GM19351 (cell line): Measurements from ENCODE around the gene RO60.

Experiments
- ATAC-seq: cut with Tn5 transposase; IDR thresholded peaks from one replicate; pipeline ENCODE4 v1.9.1; 2021; ENCODE audit warnings: mild to moderate bottlenecking, moderate library complexity; ENCODE audit not compliant: unreplicated experiment

RO60 gene

GRCh38 chr1:193060406-193060805, 994 bp downstream of the RO60 start:
- ATAC-seq: no peak

- no peak for ATAC-seq
These were observed 1.5 kb downstream of the RO60 start for GRCh38 chr1:193060938-193061337.

GRCh38 chr1:193062698-193063463, 3.5 kb downstream of the RO60 start:
- ATAC-seq: no peak

DNA sequence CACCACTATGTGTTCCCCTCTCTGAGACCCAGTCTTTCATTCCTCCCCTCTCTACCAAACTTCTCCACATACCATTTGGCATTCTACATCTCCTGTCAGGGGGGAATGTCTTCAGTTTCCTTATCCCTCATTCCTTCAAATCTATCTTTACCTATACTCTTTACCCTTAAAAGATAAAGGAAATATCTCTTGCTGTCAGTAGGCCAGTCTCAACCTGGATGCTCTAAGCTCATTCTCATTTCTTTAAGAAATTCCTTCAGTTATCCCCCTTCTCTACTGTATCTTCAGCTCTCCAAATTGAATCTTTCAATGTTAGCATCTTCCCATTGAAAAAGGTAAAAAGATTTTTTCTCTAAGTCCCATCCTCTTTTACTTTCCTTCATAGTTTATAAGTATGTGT, 6.5 kb downstream of the RO60 start:
- no peak for ATAC-seq

- no peak for ATAC-seq
These were observed 7.2 kb downstream of the RO60 start for GRCh38 chr1:193066606-193067005.

GRCh38 chr1:193068013-193068412, 8.6 kb downstream of the RO60 start:
- no peak for ATAC-seq

- ATAC-seq: no peak
These were observed 10.5 kb downstream of the RO60 start for GRCh38 chr1:193069748-193070385.

DNA sequence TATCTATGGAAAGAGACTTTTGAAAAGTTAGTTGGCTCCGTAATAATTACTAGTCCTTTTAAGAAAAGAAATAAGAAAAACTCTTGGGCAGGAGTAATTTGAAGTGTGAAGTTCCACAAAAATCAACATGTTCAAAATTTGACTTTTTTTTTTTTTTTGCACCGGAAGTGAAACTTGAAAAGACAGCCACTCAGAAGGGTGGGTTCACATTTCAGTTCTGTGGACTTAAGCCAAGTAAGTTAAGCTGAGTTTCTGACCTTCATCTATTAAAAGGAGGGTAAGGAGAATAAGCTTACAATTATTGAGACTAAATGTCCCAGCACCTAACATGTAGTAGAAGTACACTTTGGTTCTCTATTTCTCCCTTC, 11.0 kb downstream of the RO60 start:
- ATAC-seq: peak; percentile 38

DNA sequence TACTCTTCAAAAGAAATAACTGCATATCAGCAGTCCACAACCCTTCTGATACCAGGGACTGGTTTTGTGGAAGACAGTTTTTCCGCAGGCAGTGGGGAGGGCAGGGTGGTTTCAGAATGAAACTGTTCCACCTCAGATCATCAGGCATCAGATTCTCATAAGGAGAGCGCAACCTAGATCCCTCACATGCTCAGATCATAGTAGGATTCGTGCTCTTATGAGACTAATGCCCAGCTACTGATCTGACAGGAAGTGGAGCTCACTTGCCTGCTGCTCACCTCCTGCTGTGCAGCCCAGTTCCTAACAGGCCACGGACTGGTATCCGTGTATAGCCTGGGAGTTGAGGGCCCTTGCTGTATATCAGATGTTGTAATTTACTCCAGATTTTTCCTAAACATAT, 11.5 kb downstream of the RO60 start:
- no peak for ATAC-seq

GRCh38 chr1:193077991-193078390, 18.6 kb downstream of the RO60 start:
- no peak for ATAC-seq

GRCh38 chr1:193079187-193079586, 19.8 kb downstream of the RO60 start:
- no peak for ATAC-seq

DNA sequence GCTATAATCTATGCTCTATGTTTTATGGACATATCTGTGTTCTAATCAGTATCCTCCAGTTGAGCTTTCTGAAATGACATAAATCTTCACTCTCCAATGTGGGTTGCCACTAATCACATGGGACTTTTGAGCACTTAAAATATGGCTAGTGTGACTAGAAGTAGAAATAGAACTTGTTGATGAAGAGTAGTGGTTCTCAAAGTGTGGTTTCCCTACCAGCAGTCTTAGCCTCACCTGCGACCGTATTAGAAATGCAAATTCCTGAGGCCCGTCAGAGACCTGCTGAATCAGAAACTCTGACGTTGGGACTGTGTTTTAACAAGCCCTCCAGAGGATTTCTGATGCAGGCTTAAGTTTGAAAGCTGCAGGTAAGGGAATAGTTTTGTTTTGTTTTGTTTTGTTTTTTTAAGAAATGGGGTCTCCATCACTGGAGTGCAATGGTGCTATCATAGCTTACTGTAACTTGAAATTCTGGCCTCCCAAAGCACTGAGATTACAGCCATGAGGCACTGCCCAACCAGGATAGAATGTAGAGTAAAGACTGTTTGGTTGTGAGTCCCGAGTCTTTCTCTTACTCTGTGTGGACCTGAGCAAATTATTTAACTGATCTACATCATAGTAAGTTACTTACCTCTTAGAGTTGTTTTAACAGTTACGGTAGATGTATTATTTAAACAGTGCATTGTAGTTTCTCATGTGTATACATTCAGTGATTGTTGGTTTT, 24.1 kb downstream of the RO60 start:
- ATAC-seq: peak; percentile 99

GRCh38 chr1:193085263-193085662, 25.9 kb downstream of the RO60 start:
- no peak for ATAC-seq

DNA sequence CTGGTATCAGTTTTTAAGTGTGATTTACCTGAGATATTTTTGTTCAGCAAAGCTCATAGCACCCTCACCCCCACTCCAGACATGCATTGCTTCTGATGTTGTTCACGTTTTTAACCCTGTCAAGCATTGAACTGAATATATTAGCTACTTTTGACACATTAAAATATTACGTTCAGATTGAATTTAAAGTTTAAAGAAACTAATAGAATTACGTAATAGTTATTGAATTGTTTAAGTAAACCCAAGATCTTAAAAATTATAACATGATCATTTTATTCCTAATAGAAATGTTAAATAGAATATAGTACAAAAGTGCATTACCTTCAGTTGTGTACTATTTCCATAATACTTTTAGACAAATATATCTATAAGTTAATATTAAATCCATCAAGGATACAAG, 26.9 kb downstream of the RO60 start:
- ATAC-seq: no peak

DNA sequence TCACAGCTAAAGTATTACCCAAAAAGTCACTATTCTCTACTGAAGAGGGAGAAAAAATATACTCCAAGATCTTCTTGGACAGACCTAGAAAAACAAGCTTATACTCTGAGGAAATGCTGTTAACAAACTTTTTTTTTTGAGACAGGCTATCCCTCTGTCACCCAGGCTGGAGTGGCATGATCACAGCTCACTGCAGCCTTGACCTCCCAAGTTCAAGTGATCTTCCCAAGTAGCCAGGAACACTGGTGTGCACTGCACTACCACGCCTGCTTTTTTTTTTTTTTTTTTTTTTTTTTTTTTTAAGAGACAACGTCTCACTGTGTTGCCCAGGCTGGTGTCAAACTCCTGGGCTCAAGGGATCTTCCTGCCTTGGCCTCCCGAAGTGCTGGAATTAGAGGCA, 28.5 kb downstream of the RO60 start:
- no peak for ATAC-seq

DNA sequence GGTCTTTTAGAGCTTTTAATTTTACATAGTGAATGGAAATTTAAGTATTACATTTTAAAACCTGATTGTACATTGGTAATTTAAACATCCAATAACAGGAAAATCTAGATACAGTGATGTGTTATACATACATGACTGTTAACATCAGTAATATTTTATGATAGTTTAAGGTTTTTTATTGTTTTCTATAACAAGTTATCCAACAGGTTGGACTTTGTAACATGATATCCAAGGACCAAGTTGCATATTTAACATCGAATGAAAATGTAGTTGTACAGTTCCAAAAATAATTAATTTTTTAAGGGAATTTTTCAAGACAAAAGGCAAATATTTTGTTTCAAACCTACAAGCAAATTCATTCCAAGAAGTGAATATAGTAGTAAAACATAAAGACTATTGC, 31.5 kb downstream of the RO60 start:
- no peak for ATAC-seq

DNA sequence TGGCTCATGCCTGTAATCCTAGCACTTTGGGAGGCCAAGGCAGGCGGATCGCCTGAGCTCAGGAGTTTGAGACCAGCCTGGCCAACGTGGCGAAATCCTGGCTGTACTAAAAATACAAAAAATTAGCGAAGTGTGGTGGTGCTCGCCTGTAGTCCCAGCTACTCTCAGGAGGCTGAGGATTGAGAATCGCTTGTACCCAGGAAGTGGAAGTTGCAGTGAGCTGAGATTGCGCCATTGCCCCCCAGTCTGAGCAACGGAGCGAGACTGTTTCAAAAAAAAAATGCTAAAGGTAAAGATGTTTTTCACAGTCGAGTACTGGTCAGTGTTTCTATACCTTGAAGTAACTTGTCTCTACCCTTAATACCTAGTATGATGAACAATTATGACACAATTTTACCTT, 34.7 kb downstream of the RO60 start:
- no peak for ATAC-seq

GRCh38 chr1:193102662-193103061, 43.2 kb downstream of the RO60 start:
- no peak for ATAC-seq

GRCh38 chr1:193103759-193104501, 44.5 kb downstream of the RO60 start:
- no peak for ATAC-seq

DNA sequence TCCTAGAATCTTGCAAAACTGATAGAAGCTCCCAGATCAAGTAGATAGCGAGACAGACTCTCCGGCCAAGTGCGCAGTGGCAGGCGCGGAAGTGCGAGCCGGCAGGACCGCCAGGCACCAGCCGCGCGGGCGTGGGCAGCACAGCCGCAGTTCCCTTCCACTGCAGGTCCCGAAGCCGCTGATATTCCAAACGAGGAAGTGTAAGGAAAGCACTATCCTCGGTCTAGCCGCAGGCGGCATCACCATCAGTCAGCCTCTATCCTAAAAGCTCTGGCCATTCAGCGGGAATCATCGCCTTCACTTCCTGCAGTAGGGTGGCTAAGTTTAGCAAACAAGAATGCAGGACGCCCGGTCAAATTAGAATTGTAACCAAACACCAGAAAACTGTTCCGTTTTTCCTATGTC, 45.1 kb downstream of the RO60 start:
- peak; percentile 41 for ATAC-seq
